Activated gamma-delta T cell treated with Interleukin-2 at 50 U/mL for 16 hours (primary cell): ENCODE measurements around the gene ANO7.
A peak's percentile ranks its signal among the peaks of the same experiment; 100 is the strongest.

Experiments
- DNase-seq: peaks from one replicate; pipeline ENCODE4 v3.0.0-alpha.2; 2020

ANO7 gene

GRCh38 chr2:241188361-241189092 lies at the start of gene ANO7:
Gene ANO7 (plus strand): TSS chr2:241188677. CDS start chr2:241190064, 1,387 bp downstream.
- no peak for DNase-seq

GRCh38 chr2:241139531-241140444 lies 48.7 kb upstream of the ANO7 start:
- no peak for DNase-seq

- DNase-seq: no peak
Measured at GRCh38 chr2:241140445-241140840, 48.0 kb upstream of the ANO7 start.

- DNase-seq: no peak
Measured at GRCh38 chr2:241141214-241141770, 47.2 kb upstream of the ANO7 start.

- DNase-seq: no peak
Measured at GRCh38 chr2:241142063-241142462, 46.4 kb upstream of the ANO7 start.

GRCh38 chr2:241142593-241142992 lies 45.9 kb upstream of the ANO7 start:
- DNase-seq: no peak

- DNase-seq: no peak
Measured at GRCh38 chr2:241146286-241146685, 42.2 kb upstream of the ANO7 start.

GRCh38 chr2:241147336-241147735 lies 41.1 kb upstream of the ANO7 start:
- DNase-seq: no peak

GRCh38 chr2:241148239-241148638 lies 40.2 kb upstream of the ANO7 start:
- no peak for DNase-seq

- DNase-seq: peak; percentile 90
Measured at GRCh38 chr2:241148891-241149674, 39.4 kb upstream of the ANO7 start, which contains the start of gene PASK. Gene PASK (minus strand): TSS chr2:241149472. CDS start chr2:241143032, 6,440 bp downstream.

GRCh38 chr2:241149675-241149924 lies 38.9 kb upstream of the ANO7 start:
- DNase-seq: no peak

- peak; percentile 93 for DNase-seq
Measured at GRCh38 chr2:241149925-241150659, 38.4 kb upstream of the ANO7 start, which contains the start of gene PPP1R7. Gene PPP1R7 (plus strand): TSS chr2:241150467. CDS start chr2:241150496, 29 bp downstream.

GRCh38 chr2:241150660-241151530 lies 37.6 kb upstream of the ANO7 start:
- DNase-seq: no peak

GRCh38 chr2:241151934-241152660 lies 36.4 kb upstream of the ANO7 start:
- no peak for DNase-seq

- no peak for DNase-seq
Measured at GRCh38 chr2:241153616-241154015, 34.9 kb upstream of the ANO7 start.

GRCh38 chr2:241154915-241155314 lies 33.6 kb upstream of the ANO7 start:
- no peak for DNase-seq

- DNase-seq: no peak
Measured at GRCh38 chr2:241155936-241156335, 32.5 kb upstream of the ANO7 start.

GRCh38 chr2:241156971-241157441 lies 31.5 kb upstream of the ANO7 start:
- DNase-seq: no peak

- DNase-seq: no peak
Measured at GRCh38 chr2:241157841-241158545, 30.5 kb upstream of the ANO7 start.

- no peak for DNase-seq
Measured at GRCh38 chr2:241158546-241158900, 30.0 kb upstream of the ANO7 start.
